HG03095 (cell line): ENCODE results near the gene ETV1.

Experiments
- ATAC-seq: cut with Tn5 transposase; IDR thresholded peaks from one replicate; pipeline ENCODE4 v1.9.1; 2021; ENCODE audit warnings: moderate library complexity; ENCODE audit not compliant: unreplicated experiment

The ETV1 gene

GRCh38 chr7:13988065-13988464 lies 1.4 kb downstream of the ETV1 start:
- ATAC-seq: no peak

GRCh38 chr7:13987395-13987794 lies 2.1 kb downstream of the ETV1 start:
- no peak for ATAC-seq

DNA sequence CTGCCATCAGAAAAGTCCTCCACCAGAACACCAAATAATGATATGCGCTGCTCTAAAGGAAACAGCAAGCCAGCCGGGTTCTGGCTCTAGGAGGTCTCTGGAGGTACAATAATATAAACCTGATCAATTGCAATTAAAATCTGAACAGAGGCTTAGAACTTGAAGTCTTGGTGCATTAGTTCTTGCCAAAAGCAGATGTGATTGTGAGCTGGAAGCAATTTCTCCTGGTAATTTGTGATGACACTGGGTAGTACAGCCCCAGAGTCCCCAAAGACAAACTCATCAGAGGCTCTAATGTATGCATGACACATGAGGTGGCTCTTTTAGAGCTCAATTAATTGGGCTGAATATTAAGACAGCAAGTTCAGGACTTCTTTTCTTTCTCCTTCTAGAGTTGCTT lies 3.3 kb downstream of the ETV1 start:
- ATAC-seq: no peak

GRCh38 chr7:13984831-13985685 lies 4.4 kb downstream of the ETV1 start:
- ATAC-seq: no peak

GRCh38 chr7:13984061-13984460 lies 5.4 kb downstream of the ETV1 start:
- no peak for ATAC-seq

DNA sequence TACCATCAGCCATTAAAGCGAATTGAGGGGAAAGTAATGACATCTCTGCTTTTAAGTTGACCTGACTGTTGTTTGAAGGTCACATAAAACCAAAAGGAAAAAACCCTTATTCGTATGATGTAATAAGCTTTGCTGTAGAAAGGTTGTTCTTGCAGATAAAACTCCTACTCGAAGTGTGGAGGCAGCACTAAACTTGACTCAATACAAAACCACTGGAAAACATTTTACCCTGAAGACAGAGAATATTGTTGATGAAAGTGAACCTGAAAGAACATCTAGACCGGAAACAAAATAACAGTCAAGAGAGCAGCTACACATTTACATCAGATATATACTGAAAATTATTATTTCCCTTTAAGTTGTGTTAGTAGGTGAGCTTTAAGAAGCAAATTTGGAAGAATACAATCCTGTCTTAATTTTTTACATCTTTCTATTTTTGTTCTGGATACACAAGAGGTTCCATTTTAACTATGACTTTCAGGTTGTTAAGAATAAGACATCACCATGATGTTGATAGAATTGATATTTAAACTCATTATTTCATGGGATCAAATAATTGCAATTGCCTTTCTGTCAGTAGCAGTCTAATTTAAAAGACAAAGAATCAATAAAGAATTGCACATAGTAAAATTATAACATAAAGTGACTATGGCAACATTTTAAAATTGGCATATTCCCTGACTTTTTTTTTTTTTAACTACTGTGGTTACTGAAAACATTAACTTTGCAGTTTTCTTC lies 6.4 kb downstream of the ETV1 start:
- no peak for ATAC-seq

DNA sequence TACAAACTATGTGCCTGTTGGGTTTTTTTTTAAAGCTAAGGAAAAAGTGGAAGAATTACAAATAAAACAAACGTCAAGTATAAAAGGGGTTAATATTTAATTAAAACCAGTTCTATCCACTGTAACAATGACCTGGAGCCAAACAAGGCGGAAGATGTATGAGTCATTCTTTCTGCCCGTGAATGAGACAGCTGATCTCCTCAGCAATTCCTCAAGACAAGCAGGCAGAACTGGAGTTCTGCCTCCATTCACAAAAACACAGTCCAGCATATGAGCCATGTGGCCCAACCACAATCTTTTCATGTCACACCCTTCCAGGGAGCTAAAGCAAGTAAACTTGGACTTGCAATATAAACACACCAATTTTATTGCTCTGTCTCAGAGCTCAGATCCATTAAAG lies 8.4 kb downstream of the ETV1 start:
- ATAC-seq: no peak

DNA sequence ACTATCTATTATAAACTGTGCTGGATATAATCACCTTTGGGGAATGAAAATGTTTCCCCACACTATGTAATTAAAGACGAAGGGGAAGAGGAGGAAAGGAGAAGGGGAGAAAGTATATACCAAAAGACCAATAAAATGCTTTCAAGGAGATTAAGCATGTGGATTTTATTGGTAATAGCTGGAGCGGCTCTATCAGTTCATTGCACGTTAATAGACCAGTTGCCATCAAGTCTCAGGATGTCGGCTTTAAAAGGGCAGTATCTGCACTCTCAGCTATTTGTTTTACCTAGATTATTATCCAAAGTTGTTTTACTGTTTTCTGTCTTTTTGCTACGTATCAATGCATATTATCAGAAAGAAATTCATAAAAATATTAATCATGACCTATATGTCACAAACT lies 9.0 kb downstream of the ETV1 start:
- ATAC-seq: no peak

GRCh38 chr7:13979671-13980435 lies 9.6 kb downstream of the ETV1 start:
- no peak for ATAC-seq

- no peak for ATAC-seq
These were observed 12.9 kb downstream of the ETV1 start for GRCh38 chr7:13976594-13976993.

DNA sequence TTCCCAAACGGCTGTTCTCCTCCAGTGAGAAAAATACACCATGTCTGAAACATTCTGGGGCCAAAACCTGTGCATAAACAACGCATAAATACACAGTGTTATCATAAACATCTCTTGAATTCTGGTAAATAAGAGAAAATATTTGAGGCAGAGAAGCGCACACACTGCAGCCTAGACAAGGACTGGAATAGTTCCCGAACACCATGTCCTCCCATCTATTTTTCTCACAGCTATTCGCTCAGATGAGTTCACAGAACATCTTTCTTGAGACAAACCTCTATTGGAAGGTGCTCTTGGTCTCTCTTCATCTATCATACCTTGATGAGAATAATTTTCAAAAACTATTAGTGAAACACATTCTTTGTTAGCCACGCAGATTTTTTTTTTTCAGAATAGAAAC lies 24.4 kb downstream of the ETV1 start:
- ATAC-seq: no peak

DNA sequence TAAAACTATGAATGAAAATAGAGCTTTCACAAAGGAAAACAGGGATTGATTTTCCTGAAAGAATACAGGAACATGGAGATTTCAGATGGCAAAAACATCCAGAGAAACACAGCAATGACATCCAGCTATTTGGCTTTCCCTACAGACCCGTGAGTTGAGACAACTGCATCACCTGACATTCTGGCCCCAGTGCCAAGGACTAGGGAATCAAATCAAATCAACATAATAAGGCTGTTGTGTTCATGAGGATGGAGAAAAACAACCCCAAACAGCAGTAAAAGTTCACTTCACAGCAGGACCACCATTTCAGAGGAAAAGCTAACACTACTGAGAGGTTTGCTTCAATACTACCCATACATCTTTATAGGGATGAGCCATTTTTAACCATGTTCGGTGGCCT lies 25.5 kb downstream of the ETV1 start:
- no peak for ATAC-seq

DNA sequence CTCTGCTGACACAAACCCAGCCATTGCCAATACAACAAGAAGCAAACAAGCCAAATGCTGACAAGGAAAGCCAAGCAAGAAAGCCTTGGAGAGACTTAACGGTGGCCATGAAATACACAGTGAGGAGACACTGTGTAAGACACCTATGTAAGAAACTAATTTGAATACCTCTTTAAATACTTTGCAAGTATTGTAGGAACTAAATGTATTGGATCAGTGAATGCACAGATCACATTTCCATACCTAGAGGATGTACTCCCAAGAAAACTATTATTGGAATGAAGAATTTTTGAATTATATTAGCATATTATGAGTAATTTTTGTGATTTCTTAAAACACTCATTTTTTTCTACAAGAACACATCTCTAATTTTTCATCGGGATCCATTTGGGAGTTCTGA lies 34.0 kb downstream of the ETV1 start:
- ATAC-seq: no peak

DNA sequence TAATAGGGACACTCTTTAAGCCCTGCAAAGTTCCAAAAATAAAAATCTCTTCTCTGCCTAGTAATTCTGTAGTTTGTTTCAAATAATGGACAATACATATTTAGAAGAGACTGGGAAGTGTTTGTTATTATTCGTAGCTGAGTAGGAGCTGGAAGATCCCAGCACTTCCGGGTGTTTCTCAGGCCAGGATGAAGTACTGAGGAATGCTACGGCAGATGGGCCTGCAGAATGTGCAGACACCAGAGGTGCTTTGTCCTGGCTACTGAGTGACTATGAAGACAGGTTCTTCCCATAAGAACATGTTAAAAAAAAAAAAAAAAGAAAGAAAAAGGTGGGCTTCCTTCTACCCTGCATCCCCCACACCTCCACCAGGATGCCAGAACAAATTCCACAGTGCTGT lies 36.1 kb downstream of the ETV1 start:
- ATAC-seq: no peak

- no peak for ATAC-seq
These were observed 36.5 kb downstream of the ETV1 start for GRCh38 chr7:13952921-13953320.

- ATAC-seq: no peak
These were observed 39.5 kb downstream of the ETV1 start for GRCh38 chr7:13949939-13950338.

DNA sequence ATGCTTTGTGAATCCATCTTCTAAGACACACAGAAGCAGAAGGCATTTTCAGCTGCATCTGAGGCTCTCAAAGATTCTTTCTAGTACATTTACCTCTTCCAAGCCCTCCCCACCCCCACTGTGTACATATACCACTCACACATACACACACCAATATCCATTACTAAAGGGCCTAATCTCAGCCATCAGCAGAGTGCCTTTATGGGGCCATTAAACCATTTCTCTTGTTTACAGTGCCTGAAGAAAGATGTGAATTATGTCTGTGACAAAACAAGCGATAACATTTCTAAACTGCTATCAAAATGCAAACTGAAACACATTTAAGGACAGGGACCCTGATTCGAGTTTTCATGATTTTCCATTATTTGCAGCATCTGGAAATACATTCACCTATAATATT lies 40.0 kb downstream of the ETV1 start:
- ATAC-seq: no peak

DNA sequence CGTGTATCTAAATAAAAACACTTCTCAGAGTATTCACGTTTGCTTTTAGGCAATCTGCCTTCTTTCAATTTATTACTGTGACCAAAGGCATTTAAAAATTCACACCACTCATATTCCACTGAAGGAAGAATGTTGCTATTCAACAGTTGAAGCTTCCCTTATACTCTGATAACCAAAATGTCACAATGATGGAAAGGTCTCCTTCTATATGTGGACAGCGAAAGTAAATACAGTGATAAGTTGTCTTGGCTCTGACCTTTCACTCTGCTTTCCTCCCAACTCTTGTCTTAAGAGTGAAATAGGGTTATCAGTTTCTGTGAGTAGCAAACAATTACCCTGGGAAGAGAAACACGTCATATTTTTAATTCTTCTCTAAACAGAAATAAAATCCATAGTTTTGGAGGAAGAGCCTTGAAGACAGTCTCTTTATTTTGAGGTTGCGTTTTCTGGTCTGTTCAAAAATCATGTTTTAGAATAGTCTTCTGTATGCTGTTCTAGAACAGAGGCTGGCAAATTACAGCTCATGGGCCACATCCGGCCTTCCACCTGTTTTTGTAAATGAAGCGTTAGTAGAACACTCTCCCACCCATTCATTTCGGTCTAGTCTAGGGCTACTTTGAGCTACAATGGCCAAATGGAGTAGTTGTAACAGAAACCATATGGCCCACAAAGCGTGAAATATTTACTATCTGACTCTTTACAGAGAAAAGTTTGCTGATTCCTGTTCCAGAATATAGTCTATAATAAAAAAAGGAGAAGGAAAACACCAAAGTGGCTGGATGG lies 41.3 kb downstream of the ETV1 start:
- ATAC-seq: no peak

DNA sequence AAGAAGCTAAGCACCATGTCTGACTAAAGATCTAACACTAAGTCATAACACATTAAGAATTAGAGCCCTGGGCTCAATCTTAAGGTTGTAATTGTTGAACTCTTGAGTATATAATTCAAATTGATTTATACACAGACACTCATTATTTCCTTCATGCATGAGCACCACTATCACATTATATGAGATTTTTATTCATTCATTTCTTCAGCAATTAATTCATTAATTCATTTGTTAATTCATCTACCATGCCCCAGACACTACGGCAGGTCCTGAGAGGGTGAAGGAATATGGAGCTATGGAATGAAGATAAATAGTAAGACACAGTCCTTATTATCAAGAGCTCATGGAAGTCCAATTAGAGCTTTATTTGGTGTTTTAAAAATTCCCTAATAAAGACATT lies 41.9 kb downstream of the ETV1 start:
- no peak for ATAC-seq

DNA sequence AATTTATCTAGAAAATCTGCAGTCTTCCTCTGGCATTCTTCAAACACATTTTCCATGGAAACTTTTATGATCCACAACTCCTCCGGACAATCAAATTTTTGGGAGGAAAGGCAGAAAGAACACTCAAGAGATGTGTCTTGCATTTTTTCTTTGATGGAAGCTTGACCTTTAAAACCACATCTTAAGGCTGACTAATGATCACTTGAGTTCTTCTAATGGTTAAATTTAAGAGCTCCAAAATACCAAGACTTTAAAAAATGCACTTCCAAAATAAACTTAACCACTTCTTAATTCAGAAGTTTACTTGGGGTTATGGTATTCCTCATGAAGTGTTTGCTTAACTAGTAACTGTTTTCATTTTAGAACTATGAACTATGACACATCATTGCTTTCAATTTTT lies 43.3 kb downstream of the ETV1 start:
- ATAC-seq: no peak

GRCh38 chr7:13945670-13946069 lies 43.8 kb downstream of the ETV1 start:
- ATAC-seq: no peak
